GM23338 (cell line): Measurements from ENCODE around the gene HSPB2. TPM values are rescaled to one million over a fixed set of nuclear protein-coding genes. Genes with fewer than 3 reads are reported as not detected.

Source experiments
- ATAC-seq: fragments of 200-7000 bp; cut with Tn5 transposase; 3 replicates; pipeline ENCODE4 v1.9.1; 2020
- DNase-seq: peaks from one replicate; pipeline ENCODE4 v3.0.0-alpha.2; 2015; ENCODE audit warnings: low spot score
- H2AFZ ChIP-seq: fragments of 200-600 bp; sonication (generic); 2 replicates; pipeline ENCODE4 v1.8.0; 2016; ENCODE audit warnings: antibody characterized with exemption, mild to moderate bottlenecking, moderate library complexity
- H3F3A ChIP-seq: fragments of 200-600 bp; sonication (generic); replicated peaks from 2 replicates; pipeline ENCODE4 v1.8.0; 2017; ENCODE audit warnings: antibody characterized with exemption, mixed run types, low read depth
- H3K27ac ChIP-seq: fragments of 200-600 bp; sonication (generic); 2 replicates; pipeline ENCODE4 v1.6.1; 2016; ENCODE audit warnings: low read depth
- H3K27me3 ChIP-seq: fragments of 200-600 bp; sonication (generic); 2 replicates; pipeline ENCODE4 v1.8.0; 2016; ENCODE audit warnings: mild to moderate bottlenecking, mixed run types, moderate library complexity; ENCODE audit not compliant: insufficient read depth
- H3K36me3 ChIP-seq: fragments of 200-600 bp; sonication (generic); 2 replicates; pipeline ENCODE4 v1.8.0; 2016; ENCODE audit warnings: mild to moderate bottlenecking; ENCODE audit not compliant: insufficient read depth
- H3K4me1 ChIP-seq: fragments of 200-600 bp; sonication (generic); 2 replicates; pipeline ENCODE4 v1.8.0; 2016; ENCODE audit warnings: mild to moderate bottlenecking, moderate library complexity; ENCODE audit not compliant: insufficient read depth
- H3K4me2 ChIP-seq: fragments of 200-600 bp; sonication (generic); 2 replicates; pipeline ENCODE4 v1.7.1; 2017; ENCODE audit warnings: mixed run types
- H3K4me3 ChIP-seq: fragments of 200-600 bp; sonication (generic); 2 replicates; pipeline ENCODE4 v1.6.1; 2016; ENCODE audit warnings: mixed run types
- H3K79me2 ChIP-seq: fragments of 200-600 bp; sonication (generic); replicated peaks from 2 replicates; pipeline ENCODE4 v1.8.0; 2017; ENCODE audit warnings: mild to moderate bottlenecking; ENCODE audit not compliant: insufficient read depth
- H3K9me2 ChIP-seq: fragments of 200-600 bp; sonication (generic); 2 replicates; pipeline ENCODE4 v1.8.0; 2017; ENCODE audit not compliant: insufficient read depth
- H4K20me1 ChIP-seq: fragments of 200-600 bp; sonication (generic); replicated peaks from 2 replicates; pipeline ENCODE4 v1.8.0; 2017; ENCODE audit warnings: mild to moderate bottlenecking; ENCODE audit not compliant: insufficient read depth
- H3K27ac Mint-ChIP-seq: 2 replicates; pipeline ENCODE4 v1.8.0; 2020; ENCODE audit warnings: inconsistent platforms, mild to moderate bottlenecking, moderate library complexity, mixed read lengths
- H3K27me3 Mint-ChIP-seq: 3 replicates; pipeline ENCODE4 v1.8.0; 2022; ENCODE audit warnings: low read depth, mild to moderate bottlenecking, moderate library complexity, mixed read lengths, inconsistent platforms; ENCODE audit not compliant: insufficient read depth, poor library complexity
- H3K36me3 Mint-ChIP-seq: 3 replicates; pipeline ENCODE4 v1.8.0; 2021; ENCODE audit warnings: low read depth, mild to moderate bottlenecking, inconsistent platforms, moderate library complexity, mixed read lengths
- H3K4me1 Mint-ChIP-seq: 3 replicates; pipeline ENCODE4 v1.8.0; 2020; ENCODE audit warnings: mild to moderate bottlenecking, inconsistent platforms, mixed read lengths
- H3K4me3 Mint-ChIP-seq: 3 replicates; pipeline ENCODE4 v1.8.0; 2021; ENCODE audit warnings: moderate library complexity, mild to moderate bottlenecking, inconsistent platforms, mixed read lengths
- H3K9me3 Mint-ChIP-seq: 3 replicates; pipeline ENCODE4 v1.8.0; 2020; ENCODE audit warnings: moderate library complexity, mild to moderate bottlenecking, inconsistent platforms, mixed read lengths
- CREB1 ChIP-seq: fragments of 250-450 bp; sonication (Bioruptor Pico); IDR thresholded peaks from 2 replicates; pipeline ENCODE4 v1.5.0; 2020; ENCODE audit warnings: low read depth, mild to moderate bottlenecking, moderate library complexity
- EZH2phosphoT487 ChIP-seq: fragments of 200-600 bp; sonication (generic); IDR thresholded peaks from one replicate; pipeline ENCODE4 v1.8.1; 2018; ENCODE audit warnings: antibody characterized with exemption; ENCODE audit not compliant: unreplicated experiment
- JUNB ChIP-seq: IDR thresholded peaks from one replicate; pipeline ENCODE4 v1.6.1; 2016; ENCODE audit warnings: antibody characterized with exemption; ENCODE audit not compliant: unreplicated experiment
- POLR2AphosphoS5 ChIP-seq: IDR thresholded peaks from 2 replicates; pipeline ENCODE4 v1.6.1; 2016; ENCODE audit warnings: antibody characterized with exemption, low read depth
- STAT1 ChIP-seq: IDR thresholded peaks from one replicate; pipeline ENCODE4 v1.6.1; 2016; ENCODE audit warnings: antibody characterized with exemption; ENCODE audit not compliant: unreplicated experiment
- ZNF331 ChIP-seq: fragments of 250-450 bp; sonication (Bioruptor Pico); IDR thresholded peaks from 2 replicates; pipeline ENCODE4 v1.5.0; 2020; ENCODE audit warnings: low read depth, mild to moderate bottlenecking, moderate library complexity
- polyA plus RNA-seq: library from polyadenylated mRNA; unstranded; fragments of >200 nt; fragmentation: Nextera tagmentation; extraction: Ambion mirVana; gene quantifications from 2 replicates; pipeline ENCODE4 v1.2.1, GENCODE V29; 2016
- total RNA-seq: library from RNA; depleted of rRNA; stranded (reverse); fragments of >200 nt; shearing (Covaris generic); gene quantifications from 2 replicates; pipeline ENCODE4 v1.2.3, GENCODE V29; 2014
- TF ChIP-seq, protein P1 (sequence below): IDR thresholded peaks from one replicate; pipeline ENCODE4 v1.6.1; 2018; ENCODE audit warnings: antibody characterized with exemption; ENCODE audit not compliant: unreplicated experiment

Gene HSPB2
- total and polyA plus RNA-seq, 2 experiments from 2014 or later, result 1.0 to 2.6 TPM

DNA sequence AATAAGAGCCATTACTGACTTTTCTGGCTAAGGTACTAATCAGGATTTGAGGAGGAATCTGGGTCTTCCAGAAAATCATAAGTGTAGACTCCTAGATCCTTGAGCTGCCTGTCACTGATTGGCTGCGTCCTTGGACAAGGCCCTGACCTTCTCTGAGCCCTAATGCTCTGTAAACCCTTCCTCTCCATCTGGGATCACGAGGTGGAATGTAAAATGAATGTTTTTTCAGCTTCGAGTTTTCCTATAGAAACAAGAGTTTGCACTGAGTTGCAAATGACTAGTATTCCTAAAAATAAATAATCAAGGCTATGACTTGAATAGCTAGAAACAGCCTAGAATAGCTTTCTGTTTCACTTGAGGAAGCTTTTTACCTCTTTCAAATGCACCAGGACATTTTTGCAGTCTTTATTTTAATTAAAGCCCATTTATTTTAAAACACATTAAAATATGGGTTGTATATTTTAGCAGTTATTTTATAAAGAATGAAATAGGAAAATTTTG is 23.6 kb downstream of the HSPB2 start (continued):
- TF ChIP-seq, protein P1, sequence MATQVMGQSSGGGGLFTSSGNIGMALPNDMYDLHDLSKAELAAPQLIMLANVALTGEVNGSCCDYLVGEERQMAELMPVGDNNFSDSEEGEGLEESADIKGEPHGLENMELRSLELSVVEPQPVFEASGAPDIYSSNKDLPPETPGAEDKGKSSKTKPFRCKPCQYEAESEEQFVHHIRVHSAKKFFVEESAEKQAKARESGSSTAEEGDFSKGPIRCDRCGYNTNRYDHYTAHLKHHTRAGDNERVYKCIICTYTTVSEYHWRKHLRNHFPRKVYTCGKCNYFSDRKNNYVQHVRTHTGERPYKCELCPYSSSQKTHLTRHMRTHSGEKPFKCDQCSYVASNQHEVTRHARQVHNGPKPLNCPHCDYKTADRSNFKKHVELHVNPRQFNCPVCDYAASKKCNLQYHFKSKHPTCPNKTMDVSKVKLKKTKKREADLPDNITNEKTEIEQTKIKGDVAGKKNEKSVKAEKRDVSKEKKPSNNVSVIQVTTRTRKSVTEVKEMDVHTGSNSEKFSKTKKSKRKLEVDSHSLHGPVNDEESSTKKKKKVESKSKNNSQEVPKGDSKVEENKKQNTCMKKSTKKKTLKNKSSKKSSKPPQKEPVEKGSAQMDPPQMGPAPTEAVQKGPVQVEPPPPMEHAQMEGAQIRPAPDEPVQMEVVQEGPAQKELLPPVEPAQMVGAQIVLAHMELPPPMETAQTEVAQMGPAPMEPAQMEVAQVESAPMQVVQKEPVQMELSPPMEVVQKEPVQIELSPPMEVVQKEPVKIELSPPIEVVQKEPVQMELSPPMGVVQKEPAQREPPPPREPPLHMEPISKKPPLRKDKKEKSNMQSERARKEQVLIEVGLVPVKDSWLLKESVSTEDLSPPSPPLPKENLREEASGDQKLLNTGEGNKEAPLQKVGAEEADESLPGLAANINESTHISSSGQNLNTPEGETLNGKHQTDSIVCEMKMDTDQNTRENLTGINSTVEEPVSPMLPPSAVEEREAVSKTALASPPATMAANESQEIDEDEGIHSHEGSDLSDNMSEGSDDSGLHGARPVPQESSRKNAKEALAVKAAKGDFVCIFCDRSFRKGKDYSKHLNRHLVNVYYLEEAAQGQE, result no peak
- TF ChIP-seq CREB1 (CRISPR knock-in tag) (no peak), POLR2AphosphoS5 (no peak), JUNB (no peak), EZH2phosphoT487 (no peak), STAT1 (no peak)

DNA sequence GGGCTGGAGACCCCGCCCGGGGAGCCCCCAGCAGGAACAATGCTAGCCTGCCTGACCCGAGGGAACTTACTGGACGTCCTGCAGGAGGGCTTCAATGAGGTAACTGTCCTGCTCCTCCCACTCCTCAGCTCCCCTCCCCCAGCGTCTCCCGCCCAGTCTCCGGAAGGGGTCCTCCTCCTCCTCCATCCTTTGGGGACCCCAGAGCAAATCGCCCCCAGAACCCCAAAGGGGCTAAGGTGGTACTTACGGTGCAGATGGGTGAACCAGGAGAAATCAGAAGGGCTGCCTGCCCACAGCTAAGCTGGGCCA is 24.9 kb downstream of the HSPB2 start:
- Histone ChIP-seq H4K20me1 (no peaks in the 10 kb centered on the region), H3K36me3 (no peaks in the 10 kb centered on the region), H3K27ac (peak overlapping the region; percentile 80), H2AFZ (peak overlapping the region; percentile 95), H3K79me2 (peaks cover 17% of the 10 kb centered on the region; the same call in 1 of the 2 replicates), H3K4me1 (peaks cover 38% of the 10 kb centered on the region), H3K27me3 (no peaks in the 10 kb centered on the region), H3K4me3 (peak overlapping the region; percentile 83), H3K9me2 (no peaks in the 10 kb centered on the region), H3K4me2 (peak overlapping the region; percentile 92), H3F3A (peaks cover 14% of the 10 kb centered on the region; the same call in 1 of the 2 replicates)
- no peaks in the 10 kb centered on the region; the same call in 2 of the 3 replicates for H3K36me3 Mint-ChIP-seq
- ATAC-seq (no peak; the same call in 2 of the 3 replicates), DNase-seq (no peak)
- H3K9me3 Mint-ChIP-seq, result no peaks in the 10 kb centered on the region; the same call in 2 of the 3 replicates
- peak; percentile 62 for TF ChIP-seq POLR2AphosphoS5
- TF ChIP-seq ZNF331 (CRISPR knock-in tag), result no peak
- TF ChIP-seq, protein P1, result no peak
- TF ChIP-seq STAT1, result no peak
- no peak for TF ChIP-seq EZH2phosphoT487
- peaks cover 42% of the 10 kb centered on the region for H3K4me1 Mint-ChIP-seq
- peaks cover 5% of the 10 kb centered on the region for H3K27me3 Mint-ChIP-seq
- H3K27ac Mint-ChIP-seq, result 0 out of 2 replicates have a peak overlapping the region, but pooled peaks have one; percentile 75
- peak overlapping the region; percentile 81 for H3K4me3 Mint-ChIP-seq
